WTC11 (cell line): ENCODE measurements around the gene RHOF. TPM values are rescaled to one million over a fixed set of nuclear protein-coding genes. Genes with fewer than 3 reads are reported as not detected.

ENCODE experiments used
- ATAC-seq: fragments of 200-7000 bp; cut with Tn5 transposase; 2 replicates; pipeline ENCODE4 v1.10.0; 2021; ENCODE audit warnings: mild to moderate bottlenecking, moderate library complexity
- CTCF ChIA-PET: fragments of 300-600 bp; sonication (Branson Sonifier 250); formaldehyde crosslinking; loops from one replicate; lab custom pipeline; 2021; ENCODE audit warnings: antibody characterized with exemption; lab: Charles Lee
- POLR2A ChIA-PET: fragments of 350-600 bp; sonication (Branson Sonifier 250); formaldehyde crosslinking; loops from one replicate; lab custom pipeline; 2021; ENCODE audit warnings: antibody characterized with exemption; lab: Charles Lee
- DNase-seq: peaks from one replicate; pipeline ENCODE4 v3.0.0; 2021; ENCODE audit warnings: low spot score
- H3K27ac Mint-ChIP-seq: 2 replicates; pipeline ENCODE4 v1.8.0; 2021; ENCODE audit warnings: mixed read lengths
- H3K27me3 Mint-ChIP-seq: 2 replicates; pipeline ENCODE4 v1.8.0; 2021; ENCODE audit warnings: low read depth, mild to moderate bottlenecking, moderate library complexity, mixed read lengths
- H3K36me3 Mint-ChIP-seq: 2 replicates; pipeline ENCODE4 v1.8.0; 2021; ENCODE audit warnings: mixed read lengths
- H3K4me1 Mint-ChIP-seq: 2 replicates; pipeline ENCODE4 v1.8.0; 2022; ENCODE audit warnings: mixed read lengths
- H3K4me3 Mint-ChIP-seq: 2 replicates; pipeline ENCODE4 v1.8.0; 2021; ENCODE audit warnings: mild to moderate bottlenecking, moderate library complexity, mixed read lengths
- H3K9me3 Mint-ChIP-seq: 2 replicates; pipeline ENCODE4 v1.8.0; 2021; ENCODE audit warnings: mixed read lengths
- E2F1 ChIP-seq: sonication (generic); formaldehyde crosslinking; IDR thresholded peaks from 2 replicates; pipeline ENCODE4 v1.8.0; 2022; ENCODE audit warnings: mild to moderate bottlenecking, missing genetic modification reagents
- E2F4 ChIP-seq: sonication (generic); formaldehyde crosslinking; IDR thresholded peaks from 2 replicates; pipeline ENCODE4 v1.8.1; 2022; ENCODE audit warnings: low read depth, mild to moderate bottlenecking, moderate library complexity, missing genetic modification reagents, borderline replicate concordance
- E2F5 ChIP-seq: sonication (generic); formaldehyde crosslinking; IDR thresholded peaks from 2 replicates; pipeline ENCODE4 v1.8.1; 2022; ENCODE audit warnings: mild to moderate bottlenecking, moderate library complexity, missing genetic modification reagents
- FOXP1 ChIP-seq: sonication (generic); formaldehyde crosslinking; IDR thresholded peaks from 2 replicates; pipeline ENCODE4 v1.8.0; 2022; ENCODE audit warnings: missing genetic modification reagents, mild to moderate bottlenecking, moderate library complexity, borderline replicate concordance
- GABPB1 ChIP-seq: sonication (generic); formaldehyde crosslinking; IDR thresholded peaks from 2 replicates; pipeline ENCODE4 v1.8.1; 2023; ENCODE audit warnings: mild to moderate bottlenecking, missing genetic modification reagents
- GRHL2 ChIP-seq: fragments of 250-450 bp; sonication (Bioruptor Pico); IDR thresholded peaks from 2 replicates; pipeline ENCODE4 v1.8.0; 2022; ENCODE audit warnings: mild to moderate bottlenecking, moderate library complexity; ENCODE audit not compliant: insufficient replicate concordance, severe bottlenecking
- HMGXB4 ChIP-seq: sonication (generic); formaldehyde crosslinking; IDR thresholded peaks from 2 replicates; pipeline ENCODE4 v1.8.1; 2023; ENCODE audit warnings: mild to moderate bottlenecking, moderate library complexity, missing genetic modification reagents
- NFE2L1 ChIP-seq: sonication (generic); formaldehyde crosslinking; IDR thresholded peaks from 2 replicates; pipeline ENCODE4 v1.8.1; 2023; ENCODE audit warnings: missing genetic modification reagents
- NFYB ChIP-seq: sonication (generic); formaldehyde crosslinking; conservative IDR thresholded peaks from 2 replicates; pipeline ENCODE4 v1.8.0; 2022; ENCODE audit warnings: low read depth, missing genetic modification reagents
- RORB ChIP-seq: fragments of 250-450 bp; sonication (Bioruptor Pico); IDR thresholded peaks from 2 replicates; pipeline ENCODE4 v1.9.0; 2021; ENCODE audit warnings: mild to moderate bottlenecking
- SMAD3 ChIP-seq: sonication (generic); formaldehyde crosslinking; IDR thresholded peaks from 2 replicates; pipeline ENCODE4 v1.8.0; 2022; ENCODE audit warnings: missing genetic modification reagents, mild to moderate bottlenecking, borderline replicate concordance
- TP53 ChIP-seq: sonication (generic); formaldehyde crosslinking; IDR thresholded peaks from 2 replicates; pipeline ENCODE4 v1.8.1; 2023; ENCODE audit warnings: mild to moderate bottlenecking, missing genetic modification reagents
- USF1 ChIP-seq: sonication (generic); formaldehyde crosslinking; IDR thresholded peaks from 2 replicates; pipeline ENCODE4 v1.8.0; 2022; ENCODE audit warnings: mild to moderate bottlenecking, missing genetic modification reagents
- ZNF232 ChIP-seq: sonication (generic); formaldehyde crosslinking; IDR thresholded peaks from 2 replicates; pipeline ENCODE4 v1.8.0; 2022; ENCODE audit warnings: mild to moderate bottlenecking, missing genetic modification reagents
- ZNF423 ChIP-seq: fragments of 250-450 bp; sonication (Bioruptor Pico); IDR thresholded peaks from 2 replicates; pipeline ENCODE4 v2.1.2; 2022; ENCODE audit warnings: mild to moderate bottlenecking, moderate library complexity
- ZNF425 ChIP-seq: fragments of 250-450 bp; sonication (Bioruptor Pico); conservative IDR thresholded peaks from 2 replicates; pipeline ENCODE4 v1.9.0; 2021; ENCODE audit warnings: mild to moderate bottlenecking
- ZNF671 ChIP-seq: fragments of 250-450 bp; sonication (Bioruptor Pico); IDR thresholded peaks from 2 replicates; pipeline ENCODE4 v1.8.0; 2021; ENCODE audit warnings: mild to moderate bottlenecking
- total RNA-seq: library from RNA; stranded (reverse); gene quantifications from 3 replicates; pipeline ENCODE4 v1.2.3, GENCODE V29; 2021

The RHOF gene
- total RNA-seq, 1 experiment from 2014 or later = 45.3 TPM

GRCh38 chr12:121830588-121831265 is 37.2 kb upstream of the RHOF start:
- TF ChIP-seq FOXP1 (CRISPR knock-in tag) (no peak), ZNF425 (CRISPR knock-in tag) (no peak), ZNF423 (CRISPR knock-in tag) (no peak), E2F5 (CRISPR knock-in tag) (no peak), ZNF232 (CRISPR knock-in tag) (no peak), NFE2L1 (CRISPR knock-in tag) (no peak)
- ChIA-PET POLR2A (no interaction called here), CTCF (interaction anchor here (1.5 kb wide), 1 partner anchor 19 kb away, joined by 6 read pairs; no protein-coding TSS in a partner anchor)
- Mint-ChIP-seq H3K36me3 (peaks cover 23% of the 10 kb centered on the region), H3K4me3 (no peak overlapping the region), H3K27me3 (no peaks in the 10 kb centered on the region), H3K9me3 (no peaks in the 10 kb centered on the region), H3K27ac (no peak overlapping the region), H3K4me1 (no peaks in the 10 kb centered on the region)
- DNase-seq = no peak
- ATAC-seq = no peak

- TF ChIP-seq RORB (CRISPR knock-in tag) (no peak), E2F4 (CRISPR knock-in tag) (no peak), TP53 (CRISPR knock-in tag) (no peak), GRHL2 (CRISPR knock-in tag) (no peak), GABPB1 (CRISPR knock-in tag) (no peak), SMAD3 (no peak), E2F1 (no peak), USF1 (CRISPR knock-in tag) (no peak), NFYB (no peak), ZNF671 (CRISPR knock-in tag) (no peak), HMGXB4 (no peak), ZNF425 (CRISPR knock-in tag) (no peak)
- TF ChIP-seq, all 79 proteins: peak for 0
- ChIA-PET CTCF (no interaction called here), POLR2A (interaction anchor here (0.6 kb wide), 1 partner anchor 291 kb away, joined by 10 read pairs; no protein-coding TSS in a partner anchor)
- Mint-ChIP-seq H3K9me3 (no peaks in the 10 kb centered on the region), H3K27me3 (no peaks in the 10 kb centered on the region), H3K27ac (no peak overlapping the region), H3K4me3 (no peak overlapping the region), H3K36me3 (peaks cover 23% of the 10 kb centered on the region), H3K4me1 (no peaks in the 10 kb centered on the region)
- DNase-seq (no peak), ATAC-seq (no peak)
Measured at GRCh38 chr12:121830134-121830533, 36.6 kb upstream of the RHOF start.
